Activated CD8-positive, alpha-beta T cell treated with anti-CD3 and anti-CD28 coated beads for 36 hours (primary cell): ENCODE measurements around the gene CFL1. TPM values are rescaled to one million over a fixed set of nuclear protein-coding genes. Genes with fewer than 3 reads are reported as not detected.

Source experiments
- ATAC-seq: fragments of 200-7000 bp; cut with Tn5 transposase; one replicate; pipeline ENCODE4 v1.10.0; 2021; ENCODE audit warnings: mild to moderate bottlenecking, moderate library complexity
- CTCF ChIA-PET: fragments of 350-600 bp; sonication (Branson Sonifier 250); formaldehyde crosslinking; loops from one replicate; lab custom pipeline; 2021; ENCODE audit warnings: antibody characterized with exemption; lab: Charles Lee
- POLR2A ChIA-PET: fragments of 350-600 bp; sonication (Branson Sonifier 250); formaldehyde crosslinking; loops from one replicate; lab custom pipeline; 2021; ENCODE audit warnings: antibody characterized with exemption; lab: Charles Lee
- DNase-seq: peaks from one replicate; pipeline ENCODE4 v3.0.0-alpha.2; 2020
- H3K27ac Mint-ChIP-seq: one replicate; pipeline ENCODE4 v1.8.0; 2021; ENCODE audit warnings: mild to moderate bottlenecking, mixed read lengths
- H3K27me3 Mint-ChIP-seq: one replicate; pipeline ENCODE4 v1.8.0; 2021; ENCODE audit warnings: mixed read lengths
- H3K36me3 Mint-ChIP-seq: one replicate; pipeline ENCODE4 v1.8.0; 2021; ENCODE audit warnings: low read depth, mixed read lengths
- H3K4me1 Mint-ChIP-seq: one replicate; pipeline ENCODE4 v1.8.0; 2021; ENCODE audit warnings: low read depth, mixed read lengths
- H3K4me3 Mint-ChIP-seq: one replicate; pipeline ENCODE4 v1.8.0; 2021; ENCODE audit warnings: mild to moderate bottlenecking, moderate library complexity, mixed read lengths
- H3K9me3 Mint-ChIP-seq: one replicate; pipeline ENCODE4 v1.8.0; 2021; ENCODE audit warnings: mixed read lengths
- CTCF ChIP-seq: fragments of 200-600 bp; IDR thresholded peaks from one replicate; pipeline ENCODE4 v1.8.0; 2022; ENCODE audit warnings: antibody characterized with exemption, mild to moderate bottlenecking
- intact Hi-C: fragments of 100-400 bp; cut with micrococcal nuclease; formaldehyde crosslinking; loops from one replicate; pipeline ENCODE4 v1.10.0; 2022
- total RNA-seq, 2 experiments: library from RNA; stranded (reverse); gene quantifications; one replicate each; pipeline ENCODE4 v1.2.3, GENCODE V29; 2021

The CFL1 gene
- total RNA-seq, 2 experiments from 2014 or later = 1,059 to 1,062 TPM

GRCh38 chr11:65851811-65852507 is 6.0 kb downstream of the CFL1 start:
- ATAC-seq = no peak

GRCh38 chr11:65851083-65851579 is 6.8 kb downstream of the CFL1 start:
- TF ChIP-seq CTCF = peak; percentile 72
- peak; percentile 44 for DNase-seq
- CTCF ChIA-PET = interaction anchor here (0.7 to 5.1 kb wide), 12 partner anchors 8 to 87 kb away, joined by 3 to 47 read pairs (median 4); partner anchors contain the start of genes AP5B1, CCDC85B, FIBP and SNX32
- H3K4me1 Mint-ChIP-seq = peaks cover 24% of the 10 kb centered on the region
- no peaks in the 10 kb centered on the region for H3K27me3 Mint-ChIP-seq
- peaks cover 51% of the 10 kb centered on the region for H3K36me3 Mint-ChIP-seq
- H3K4me3 Mint-ChIP-seq = no peak overlapping the region
- POLR2A ChIA-PET = interaction anchor here (0.8 to 29.8 kb wide), 10 partner anchors 8 to 146 kb away, joined by 3 to 560 read pairs (median 7); partner anchors contain the start of genes AP5B1, CCDC85B, CTSW and EFEMP2
- intact Hi-C loops = no loop called here
- no peak overlapping the region for H3K27ac Mint-ChIP-seq
- ATAC-seq = peak; percentile 57
- H3K9me3 Mint-ChIP-seq = peaks cover 3% of the 10 kb centered on the region

More at GRCh38 chr11:65851811-65852507, 6.0 kb downstream of the CFL1 start:
- POLR2A ChIA-PET = interaction anchor here (0.7 to 29.8 kb wide), 11 partner anchors 8 to 460 kb away, joined by 3 to 560 read pairs (median 5); partner anchors contain the start of genes AP5B1, CCDC85B, CTSW and EFEMP2
- H3K4me1 Mint-ChIP-seq = peaks cover 32% of the 10 kb centered on the region
- no peak for TF ChIP-seq CTCF
- no peaks in the 10 kb centered on the region for H3K27me3 Mint-ChIP-seq
- CTCF ChIA-PET = interaction anchor here (0.7 to 5.1 kb wide), 14 partner anchors 12 to 193 kb away, joined by 3 to 47 read pairs (median 4); partner anchors contain the start of genes AP5B1, CCDC85B, FIBP and SNX32
- DNase-seq = no peak
- H3K36me3 Mint-ChIP-seq = peaks cover 59% of the 10 kb centered on the region
- H3K4me3 Mint-ChIP-seq = no peak overlapping the region
- peaks cover 3% of the 10 kb centered on the region for H3K9me3 Mint-ChIP-seq
- intact Hi-C loops = no loop called here
- H3K27ac Mint-ChIP-seq = peak overlapping the region; percentile 57

GRCh38 chr11:65850217-65851082 is 7.5 kb downstream of the CFL1 start:
- Mint-ChIP-seq H3K4me1 (peaks cover 18% of the 10 kb centered on the region), H3K9me3 (peaks cover 3% of the 10 kb centered on the region), H3K27me3 (no peaks in the 10 kb centered on the region), H3K27ac (no peak overlapping the region), H3K4me3 (no peak overlapping the region), H3K36me3 (peaks cover 44% of the 10 kb centered on the region)
- DNase-seq (no peak), ATAC-seq (no peak)
- intact Hi-C loops = no loop called here
- TF ChIP-seq CTCF = no peak
- ChIA-PET CTCF (interaction anchor here (0.6 to 5.1 kb wide), 11 partner anchors 7 to 81 kb away, joined by 3 to 47 read pairs (median 4); partner anchors contain the start of genes CCDC85B, FIBP and SNX32), POLR2A (interaction anchor here (0.6 to 29.8 kb wide), 12 partner anchors 9 to 159 kb away, joined by 3 to 560 read pairs (median 5); partner anchors contain the start of genes AP5B1, CCDC85B, CTSW and EFEMP2)

- POLR2A ChIA-PET = interaction anchor here (0.6 to 29.8 kb wide), 8 partner anchors 10 to 158 kb away, joined by 3 to 560 read pairs (median 4); partner anchors contain the start of genes CCDC85B, CTSW, FIBP and FOSL1
- Mint-ChIP-seq H3K27ac (no peak overlapping the region), H3K27me3 (no peaks in the 10 kb centered on the region), H3K9me3 (peaks cover 3% of the 10 kb centered on the region), H3K36me3 (peaks cover 38% of the 10 kb centered on the region), H3K4me1 (peaks cover 13% of the 10 kb centered on the region), H3K4me3 (no peak overlapping the region)
- intact Hi-C loops = no loop called here
- CTCF ChIA-PET = interaction anchor here (0.6 to 5.1 kb wide), 6 partner anchors 12 to 73 kb away, joined by 3 to 47 read pairs (median 8); partner anchors contain the start of genes CCDC85B, FIBP and SNX32
- no peak for TF ChIP-seq CTCF
- ATAC-seq (no peak), DNase-seq (no peak)
Observed at GRCh38 chr11:65849771-65850216, 8.2 kb downstream of the CFL1 start.
